CD4-positive, CD25-positive, alpha-beta regulatory T cell (primary cell): ENCODE data around the gene ACRBP. TPM values are rescaled to one million over a fixed set of nuclear protein-coding genes. Genes with fewer than 3 reads are reported as not detected.
A peak's percentile ranks its signal among the peaks of the same experiment; 100 is the strongest.

Experiments used
- ATAC-seq, 2 donors: fragments of 150-1000 bp; cut with Tn5 transposase; one replicate each; pipeline ENCODE4 v1.10.0; 2021; ENCODE audit warnings: low read depth in 2 of 2, moderate number of reproducible peaks in 2 of 2, moderate library complexity in 1 of 2
- DNase-seq, 3 donors: peaks; one replicate each; pipeline versions ENCODE4 v3.0.0 to v3.0.0-alpha.2; 2012 to 2022; ENCODE audit warnings: mixed read lengths in 1 of 3
- H3K27ac ChIP-seq: one replicate; pipeline ENCODE4 v1.7.0; 2013; ENCODE audit warnings: mild to moderate bottlenecking, low read length; ENCODE audit not compliant: insufficient read depth, poor library complexity, severe bottlenecking
- H3K27me3 ChIP-seq: one replicate; pipeline ENCODE4 v1.7.0; 2013; ENCODE audit warnings: low read length; ENCODE audit not compliant: control insufficient read depth, insufficient read depth
- H3K36me3 ChIP-seq: one replicate; pipeline ENCODE4 v1.7.0; 2013; ENCODE audit warnings: mild to moderate bottlenecking, low read length, moderate library complexity; ENCODE audit not compliant: control insufficient read depth, insufficient read depth
- H3K4me1 ChIP-seq: 2 replicates; pipeline ENCODE4 v1.7.0; 2013; ENCODE audit warnings: mild to moderate bottlenecking, low read length; ENCODE audit not compliant: insufficient read depth, control insufficient read depth, poor library complexity, severe bottlenecking
- H3K4me3 ChIP-seq: one replicate; pipeline ENCODE4 v1.7.0; 2013; ENCODE audit warnings: low read depth, mild to moderate bottlenecking, low read length, moderate library complexity
- H3K9me3 ChIP-seq, 2 experiments: 1 replicate in 1 of 2; 2 replicates in 1 of 2; pipeline ENCODE4 v1.7.0; 2013; ENCODE audit warnings: low read length in 2 of 2, mild to moderate bottlenecking in 1 of 2, moderate library complexity in 1 of 2; ENCODE audit not compliant: control insufficient read depth in 2 of 2
- H3K27ac Mint-ChIP-seq, 3 donors: one replicate each; pipeline ENCODE4 v1.8.0; 2020 to 2022; ENCODE audit warnings: mild to moderate bottlenecking in 3 of 3, mixed read lengths in 3 of 3, moderate library complexity in 2 of 3
- H3K27me3 Mint-ChIP-seq: one replicate; pipeline ENCODE4 v1.8.0; 2022; ENCODE audit warnings: mild to moderate bottlenecking, mixed read lengths
- H3K36me3 Mint-ChIP-seq: one replicate; pipeline ENCODE4 v1.8.0; 2020; ENCODE audit warnings: mixed read lengths
- H3K4me1 Mint-ChIP-seq, 4 donors: one replicate each; pipeline ENCODE4 v1.8.0; 2020 to 2022; ENCODE audit warnings: mixed read lengths in 4 of 4, mild to moderate bottlenecking in 1 of 4
- H3K4me3 Mint-ChIP-seq, 4 donors: one replicate each; pipeline ENCODE4 v1.8.0; 2020 to 2022; ENCODE audit warnings: mild to moderate bottlenecking in 4 of 4, mixed read lengths in 4 of 4, moderate library complexity in 3 of 4
- H3K9me3 Mint-ChIP-seq, 7 donors: one replicate each; pipeline ENCODE4 v1.8.0; 2020 to 2022; ENCODE audit warnings: mixed read lengths in 7 of 7, mild to moderate bottlenecking in 3 of 7, moderate library complexity in 2 of 7
- polyA plus RNA-seq, 4 donors: library from polyadenylated mRNA; unstranded; fragments of 300-500 nt; fragmentation: Illumina TruSeq; gene quantifications; one replicate each; pipeline ENCODE4 v1.2.3, GENCODE V29; 2021
- total RNA-seq: library from RNA; stranded (reverse); gene quantifications from one replicate; pipeline ENCODE4 v1.2.3, GENCODE V29; 2022

Gene ACRBP
- total and polyA plus RNA-seq, 5 donors from 2014 or later: 0.41 to 13.7 TPM; not detected in 3

DNA sequence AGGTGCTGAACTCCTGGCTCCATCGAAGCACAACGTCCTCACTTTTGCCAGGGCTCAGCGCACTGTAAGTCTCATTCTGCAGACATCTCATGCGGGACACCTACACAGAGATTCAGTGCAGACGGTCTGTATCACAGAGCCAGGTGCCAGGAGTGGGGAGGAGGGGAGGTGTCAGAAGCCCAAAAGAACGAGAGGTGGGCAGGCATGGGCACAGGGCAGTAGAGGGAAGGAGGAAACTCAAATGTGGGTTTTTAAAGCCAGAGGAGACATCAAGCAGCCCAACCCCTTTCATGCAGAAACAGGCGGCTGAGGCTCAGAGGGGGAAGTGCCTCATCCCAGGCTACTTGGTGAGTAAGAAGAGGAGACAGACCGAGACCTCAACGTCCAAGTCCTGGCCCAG is 8.9 kb downstream of the ACRBP start:
- no peaks in the 10 kb centered on the region for H3K27me3 ChIP-seq
- peaks cover 16% of the 10 kb centered on the region for H3K36me3 Mint-ChIP-seq
- H3K27ac Mint-ChIP-seq: peak overlapping the region in 1 of 3 donors; percentile 15
- no peak for DNase-seq
- no peak for ATAC-seq
- peaks cover 21% of the 10 kb centered on the region for H3K4me1 ChIP-seq
- H3K4me3 Mint-ChIP-seq: no peak overlapping the region
- no peak overlapping the region for H3K27ac ChIP-seq
- no peak overlapping the region for H3K4me3 ChIP-seq
- H3K9me3 Mint-ChIP-seq: peaks cover 0 to 5% (median under 1%) of the 10 kb centered on the region in 7 donors
- H3K36me3 ChIP-seq: no peaks in the 10 kb centered on the region
- H3K4me1 Mint-ChIP-seq: peaks cover 2 to 28% (median 9%) of the 10 kb centered on the region in 4 donors
- H3K27me3 Mint-ChIP-seq: peaks cover 4% of the 10 kb centered on the region
- H3K9me3 ChIP-seq: peaks cover 0 to 3% of the 10 kb centered on the region in 2 experiments

DNA sequence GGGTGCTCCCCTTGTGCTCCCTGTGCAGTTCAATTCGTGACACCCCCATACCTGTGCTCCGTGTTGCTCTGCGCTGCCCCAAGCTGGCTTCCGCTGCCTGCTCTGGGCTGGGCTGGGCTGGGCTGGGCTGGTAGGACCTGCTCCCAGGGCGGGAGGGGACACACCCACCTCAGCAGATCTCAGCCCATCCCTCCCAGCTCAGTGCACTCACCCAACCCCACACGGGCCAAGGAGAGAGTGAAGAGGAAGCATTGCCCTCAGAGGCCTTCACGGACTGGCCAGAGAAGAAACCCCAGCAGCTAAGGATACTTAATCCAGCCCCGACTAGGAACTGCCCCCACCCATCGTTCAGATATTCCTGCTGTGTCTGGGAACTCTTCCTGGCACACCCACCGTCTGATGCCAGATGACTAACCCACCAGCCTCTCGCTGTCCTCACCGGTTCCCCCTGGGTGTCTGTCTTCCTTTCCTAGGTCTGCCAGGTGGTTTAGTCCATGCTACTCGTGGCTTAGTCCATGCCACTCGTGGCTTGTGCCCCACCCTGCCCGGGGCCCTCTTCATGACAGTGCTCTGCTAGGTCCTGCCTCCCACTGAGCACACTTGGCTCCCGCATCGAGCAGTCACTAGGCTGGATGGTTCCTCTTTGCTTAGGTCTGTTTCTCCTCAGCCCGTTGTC is 11.2 kb downstream of the ACRBP start, which contains the start of gene LPAR5:
TSS of gene LPAR5 (minus strand) at position 104 of the 676 bp plus-strand sequence. CDS start 14,711 bp downstream, outside the sequence.
- Histone ChIP-seq H3K27ac (peak within 1 kb of the TSS; percentile 67), H3K36me3 (no peaks in the 10 kb centered on the region), H3K27me3 (no peaks in the 10 kb centered on the region), H3K4me3 (peak within 1 kb of the TSS; percentile 75), H3K9me3 (no peaks in the 10 kb centered on the region), H3K4me1 (peaks cover 44% of the 10 kb centered on the region)
- no peaks in the 10 kb centered on the region for H3K9me3 Mint-ChIP-seq
- peak; percentile 47 to 60 for ATAC-seq
- peaks cover 16% of the 10 kb centered on the region for H3K36me3 Mint-ChIP-seq
- H3K4me1 Mint-ChIP-seq: peaks cover 10 to 51% (median 23%) of the 10 kb centered on the region in 4 donors
- H3K27ac Mint-ChIP-seq: peak within 1 kb of the TSS; percentile 90 to 97 (median 95)
- H3K4me3 Mint-ChIP-seq: peak within 1 kb of the TSS; percentile 82 to 95 (median 86)
- peak in 2 of 3 donors; percentile 37 to 77 for DNase-seq
- H3K27me3 Mint-ChIP-seq: peaks cover 4% of the 10 kb centered on the region

DNA sequence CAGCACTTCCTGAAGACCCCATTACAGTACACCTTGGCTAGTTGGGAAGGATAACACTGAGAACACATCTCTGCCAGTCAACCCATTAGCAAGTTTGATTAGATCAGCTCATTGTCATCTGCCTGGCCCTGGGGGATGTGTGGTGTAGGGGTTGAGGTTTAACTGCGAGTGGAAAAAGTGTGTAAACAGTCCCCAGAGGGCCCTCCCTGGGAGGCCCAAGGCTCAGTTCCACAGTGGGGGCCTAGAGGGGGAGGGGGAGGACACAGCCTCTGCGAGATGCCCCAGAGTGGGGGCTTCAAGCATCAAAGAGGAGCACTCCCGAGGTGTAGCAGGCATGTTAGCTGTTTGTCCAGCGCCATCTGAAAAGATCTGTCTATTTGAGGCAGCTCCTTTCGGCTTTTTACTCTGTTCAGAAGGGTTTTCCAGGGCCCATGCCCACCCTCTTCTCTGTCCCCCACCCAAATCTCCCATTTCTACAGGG is 11.8 kb downstream of the ACRBP start:
- DNase-seq: peak in 1 of 3 donors; percentile 67
- H3K4me1 ChIP-seq: peaks cover 48% of the 10 kb centered on the region

DNA sequence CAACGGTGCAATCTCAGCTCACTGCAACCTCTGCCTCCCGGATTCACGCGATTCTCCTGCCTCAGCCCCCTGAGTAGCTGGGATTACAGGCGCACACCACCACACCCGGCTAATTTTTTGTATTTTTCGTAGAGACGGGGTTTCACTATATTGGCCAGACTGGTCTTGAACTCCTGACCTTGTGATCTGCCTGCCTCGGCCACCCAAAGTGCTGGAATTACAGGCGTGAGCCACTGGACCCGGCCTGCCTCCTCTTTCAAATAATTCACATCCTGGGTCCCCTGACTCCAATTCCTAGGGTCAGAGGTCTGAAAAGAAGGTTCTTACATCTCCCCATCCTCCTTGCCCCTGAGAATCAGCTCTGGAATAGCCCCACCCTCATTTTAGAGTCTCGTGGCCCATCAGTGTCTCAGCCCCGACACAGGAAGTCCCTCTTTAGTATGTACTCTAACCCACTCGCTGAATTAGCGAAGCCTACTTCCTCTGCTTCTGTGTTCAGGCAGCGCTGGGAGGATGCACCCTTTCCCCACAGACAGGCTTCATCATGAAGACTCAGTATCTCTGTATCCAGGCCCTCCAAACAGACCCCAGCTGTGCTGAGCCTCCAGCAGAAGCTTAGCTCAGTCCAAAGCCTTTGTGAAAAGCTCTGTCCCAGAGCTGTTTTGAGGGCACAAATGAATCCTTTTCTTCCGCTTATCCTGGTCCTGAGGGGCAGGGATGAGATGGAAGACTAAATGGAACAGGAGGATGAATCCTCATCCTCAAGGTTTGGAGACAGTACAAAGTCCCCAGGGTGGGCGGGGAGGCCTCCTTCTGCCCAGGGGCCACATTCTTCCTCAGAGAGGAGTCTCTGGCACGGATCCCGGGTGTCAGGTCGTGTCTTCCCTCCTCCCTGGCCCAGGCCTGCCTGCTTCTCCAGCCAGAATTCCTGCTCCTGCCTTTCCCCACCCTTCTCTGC is 14.9 kb downstream of the ACRBP start:
- H3K27ac ChIP-seq: peak overlapping the region; percentile 76
- H3K4me3 ChIP-seq: peak overlapping the region; percentile 44
- Mint-ChIP-seq H3K36me3 (peaks cover 12% of the 10 kb centered on the region), H3K27me3 (peaks cover 4% of the 10 kb centered on the region), H3K27ac (peak overlapping the region; percentile 95 to 99 (median 96)), H3K4me1 (peaks cover 15 to 72% (median 32%) of the 10 kb centered on the region in 4 donors), H3K9me3 (no peaks in the 10 kb centered on the region), H3K4me3 (peak overlapping the region; percentile 85 to 88 (median 87))
- H3K9me3 ChIP-seq: no peaks in the 10 kb centered on the region
- H3K27me3 ChIP-seq: no peaks in the 10 kb centered on the region
- ATAC-seq: peak; percentile 82 to 83
- peaks cover 59% of the 10 kb centered on the region for H3K4me1 ChIP-seq
- peak in 2 of 3 donors; percentile 62 to 88 for DNase-seq
- H3K36me3 ChIP-seq: no peaks in the 10 kb centered on the region

More for the DNA sequence above, 11.8 kb downstream of the ACRBP start:
- H3K36me3 Mint-ChIP-seq: peaks cover 12% of the 10 kb centered on the region
- no peaks in the 10 kb centered on the region for H3K27me3 ChIP-seq
- H3K27ac ChIP-seq: peak overlapping the region; percentile 67
- H3K36me3 ChIP-seq: no peaks in the 10 kb centered on the region
- H3K9me3 Mint-ChIP-seq: no peaks in the 10 kb centered on the region
- H3K4me1 Mint-ChIP-seq: peaks cover 10 to 57% (median 24%) of the 10 kb centered on the region in 4 donors
- H3K27me3 Mint-ChIP-seq: peaks cover 4% of the 10 kb centered on the region
- no peaks in the 10 kb centered on the region for H3K9me3 ChIP-seq
- H3K27ac Mint-ChIP-seq: peak overlapping the region; percentile 90 to 97 (median 95)
- peak; percentile 38 to 47 for ATAC-seq
- peak overlapping the region; percentile 82 to 95 (median 86) for H3K4me3 Mint-ChIP-seq
- H3K4me3 ChIP-seq: peak overlapping the region; percentile 75

DNA sequence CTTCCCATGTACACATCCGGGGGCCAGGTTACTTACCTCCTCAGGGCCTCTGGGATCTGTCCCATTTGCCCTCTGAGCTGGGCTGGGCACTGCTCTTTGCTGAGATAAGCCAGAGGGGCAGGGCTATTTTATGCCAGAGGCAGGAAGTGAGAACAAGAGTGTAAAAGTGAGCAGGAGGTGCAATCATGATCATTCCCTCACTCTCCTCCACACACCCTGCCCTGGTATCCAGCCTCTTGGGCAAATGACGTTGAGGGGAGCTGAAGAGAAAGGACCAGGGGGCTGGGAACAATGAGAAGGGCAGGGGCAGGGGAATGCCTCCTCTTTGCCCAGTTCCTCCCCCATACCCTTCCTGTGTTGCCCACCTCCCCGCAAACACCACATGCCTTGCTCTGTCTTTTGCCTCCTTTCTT is 15.7 kb downstream of the ACRBP start:
- Histone ChIP-seq H3K27ac (peak overlapping the region; percentile 76), H3K4me1 (peaks cover 65% of the 10 kb centered on the region), H3K36me3 (no peaks in the 10 kb centered on the region), H3K9me3 (no peaks in the 10 kb centered on the region), H3K27me3 (no peaks in the 10 kb centered on the region), H3K4me3 (peak overlapping the region; percentile 42)
- ATAC-seq (no peak), DNase-seq (peak in 1 of 3 donors; percentile 55)
- peaks cover 15 to 78% (median 37%) of the 10 kb centered on the region in 4 donors for H3K4me1 Mint-ChIP-seq
- H3K27ac Mint-ChIP-seq: peak overlapping the region; percentile 95 to 99 (median 96)
- peaks cover 10% of the 10 kb centered on the region for H3K36me3 Mint-ChIP-seq
- H3K9me3 Mint-ChIP-seq: no peaks in the 10 kb centered on the region
- H3K27me3 Mint-ChIP-seq: peaks cover 4% of the 10 kb centered on the region
- peak overlapping the region; percentile 85 to 88 (median 87) for H3K4me3 Mint-ChIP-seq

DNA sequence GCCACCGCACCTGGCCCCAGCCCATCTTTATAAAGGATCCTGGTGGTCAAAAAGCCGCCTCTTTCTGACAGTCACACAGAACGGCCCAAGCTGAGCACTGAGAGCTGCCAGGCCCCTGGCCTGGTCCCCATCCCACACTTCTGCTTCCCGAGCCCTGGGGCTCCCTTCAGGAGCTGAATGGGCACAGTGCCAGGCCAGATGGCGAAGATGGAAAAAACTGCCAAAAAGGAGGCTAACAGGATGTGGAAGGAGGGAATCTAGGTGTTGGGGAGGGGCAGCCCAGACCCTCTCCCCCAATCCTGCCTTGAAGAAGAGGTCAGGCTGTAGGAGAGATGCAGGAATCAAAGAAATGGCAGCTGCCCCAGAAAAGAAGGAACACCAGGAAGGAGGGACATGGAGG is 16.5 kb downstream of the ACRBP start:
- Histone ChIP-seq H3K4me3 (no peak overlapping the region), H3K9me3 (no peaks in the 10 kb centered on the region), H3K36me3 (no peaks in the 10 kb centered on the region), H3K27ac (peak overlapping the region; percentile 44), H3K4me1 (peaks cover 60% of the 10 kb centered on the region), H3K27me3 (no peaks in the 10 kb centered on the region)
- ATAC-seq: no peak
- Mint-ChIP-seq H3K4me3 (peak overlapping the region; percentile 69 to 88 (median 86)), H3K9me3 (no peaks in the 10 kb centered on the region), H3K27me3 (no peaks in the 10 kb centered on the region), H3K27ac (peak overlapping the region in 2 of 3 donors; percentile 95 to 96), H3K36me3 (peaks cover 7% of the 10 kb centered on the region), H3K4me1 (peaks cover 11 to 71% (median 36%) of the 10 kb centered on the region in 4 donors)
- DNase-seq: no peak

DNA sequence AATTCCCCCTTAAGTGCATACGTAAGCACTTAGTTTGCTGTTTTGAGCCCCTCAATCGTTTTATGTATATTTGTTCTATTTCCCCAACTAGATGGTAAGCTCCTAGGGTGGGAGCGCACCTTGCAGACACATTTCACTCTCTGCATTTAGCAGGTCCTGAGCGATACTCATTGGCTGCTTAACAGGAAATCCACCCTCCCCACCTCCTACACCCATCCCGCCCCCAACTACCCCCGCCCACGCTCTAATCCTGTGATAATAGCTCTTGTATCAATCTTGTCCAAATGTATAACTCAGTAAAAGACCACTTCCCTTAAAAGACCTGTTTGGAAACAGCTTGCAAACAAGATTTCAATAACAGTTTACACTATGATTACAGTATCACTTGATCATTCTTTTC is 19.6 kb downstream of the ACRBP start:
- peaks cover 11 to 46% (median 34%) of the 10 kb centered on the region in 4 donors for H3K4me1 Mint-ChIP-seq
- H3K27ac Mint-ChIP-seq: peak overlapping the region; percentile 64 to 94 (median 87)
- H3K4me3 Mint-ChIP-seq: peak overlapping the region; percentile 59 to 90 (median 88)
- H3K4me3 ChIP-seq: peak overlapping the region; percentile 67
- ATAC-seq (peak; percentile 77), DNase-seq (peak; percentile 42 to 83 (median 55))
- H3K4me1 ChIP-seq: peaks cover 41% of the 10 kb centered on the region
- H3K9me3 ChIP-seq: no peaks in the 10 kb centered on the region
- H3K27me3 Mint-ChIP-seq: no peaks in the 10 kb centered on the region
- H3K36me3 Mint-ChIP-seq: peaks cover 4% of the 10 kb centered on the region
- H3K27me3 ChIP-seq: no peaks in the 10 kb centered on the region
- H3K27ac ChIP-seq: peak overlapping the region; percentile 63
- H3K9me3 Mint-ChIP-seq: no peaks in the 10 kb centered on the region
- no peaks in the 10 kb centered on the region for H3K36me3 ChIP-seq
